ENCODE measurements around the gene ANO9.

Gene ANO9

GRCh38 chr11:454043-454442 lies 12.2 kb upstream of the ANO9 start:
- H3K4me3 ChIP-seq (ENCODE audit: low read depth, low read length) = no peak overlapping the region
- no peak for DNase-seq (ENCODE audit: low read depth, low spot score)
- no peak for TF ChIP-seq CTCF (IDR thresholded peaks at IDR 0.05; ENCODE audit: low read depth, low read length)
- in situ Hi-C loops (cut with HindIII; ENCODE audit: low sequenced_read_pairs) = no loop called here

GRCh38 chr11:453564-453963 lies 11.8 kb upstream of the ANO9 start:
- in situ Hi-C loops (cut with HindIII; ENCODE audit: low sequenced_read_pairs) = no loop called here
- no peak for DNase-seq (ENCODE audit: low read depth, low spot score)
- no peak for TF ChIP-seq CTCF (IDR thresholded peaks at IDR 0.05; ENCODE audit: low read depth, low read length)
- no peak overlapping the region for H3K4me3 ChIP-seq (ENCODE audit: low read depth, low read length)

DNA sequence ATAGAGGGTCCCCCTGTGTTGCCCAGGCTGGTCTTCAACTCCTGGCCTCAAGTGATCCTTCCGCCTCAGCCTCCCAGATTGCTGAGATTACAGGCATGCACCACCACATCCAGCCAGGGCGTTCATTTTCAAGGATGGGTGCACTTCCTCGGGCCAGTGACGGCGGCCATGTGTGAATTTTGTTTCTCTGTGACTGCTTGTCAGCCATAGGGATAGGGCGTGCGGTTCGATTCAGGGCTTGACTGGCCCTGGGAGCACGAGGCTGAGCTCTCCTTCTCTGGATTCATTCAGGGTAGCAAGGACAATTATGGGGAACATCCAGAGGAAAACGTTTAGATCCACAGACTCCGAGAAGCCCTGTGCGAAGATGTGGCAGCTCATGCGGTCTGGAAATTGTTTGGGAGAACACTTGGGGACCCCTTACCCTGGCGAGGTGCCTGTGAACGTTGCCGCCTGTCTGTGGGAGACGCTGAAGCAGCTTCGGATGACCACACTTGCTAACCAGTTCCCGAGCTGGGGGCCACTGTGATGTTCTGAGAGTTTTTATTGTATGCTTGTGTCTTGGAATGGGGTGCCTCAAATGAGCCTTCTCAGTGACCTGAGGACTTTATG lies 11.2 kb upstream of the ANO9 start:
- in situ Hi-C loops (cut with HindIII; ENCODE audit: low sequenced_read_pairs) = no loop called here
- no peak for DNase-seq (ENCODE audit: low read depth, low spot score)
- no peak overlapping the region for H3K4me3 ChIP-seq (ENCODE audit: low read depth, low read length)
- TF ChIP-seq CTCF (IDR thresholded peaks at IDR 0.05; ENCODE audit: low read depth, low read length) = no peak

DNA sequence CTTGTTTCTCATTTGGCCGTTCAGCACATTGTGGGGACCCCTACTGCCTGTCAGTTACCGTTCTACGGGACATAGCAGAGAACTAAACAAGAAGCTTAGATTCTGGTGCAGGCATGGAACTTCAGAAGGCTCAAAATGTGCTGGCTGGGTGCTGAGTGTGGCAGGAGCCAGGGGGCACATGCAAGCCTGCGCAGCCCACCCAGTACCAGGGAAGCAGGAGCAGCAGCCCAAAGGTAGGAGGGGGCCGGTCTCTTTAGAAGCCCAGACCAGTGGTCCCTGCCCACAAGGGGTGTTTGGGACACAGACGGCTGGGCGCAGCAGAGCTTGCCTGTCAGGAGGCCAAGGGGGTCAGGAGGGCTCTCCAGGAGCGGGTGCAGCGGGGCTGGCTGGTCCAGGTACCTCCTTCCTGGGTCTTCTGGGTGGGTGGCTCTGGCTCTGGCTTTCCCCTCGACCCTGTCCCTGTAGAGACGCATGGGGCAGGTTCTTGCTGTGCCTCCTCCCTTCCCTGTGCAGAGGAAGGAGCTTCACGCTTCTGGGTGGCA lies 10.5 kb upstream of the ANO9 start:
- no peak for DNase-seq (ENCODE audit: low read depth, low spot score)
- H3K4me3 ChIP-seq (ENCODE audit: low read depth, low read length) = no peak overlapping the region
- in situ Hi-C loops (cut with HindIII; ENCODE audit: low sequenced_read_pairs) = no loop called here
- TF ChIP-seq CTCF (IDR thresholded peaks at IDR 0.05; ENCODE audit: low read depth, low read length) = no peak

DNA sequence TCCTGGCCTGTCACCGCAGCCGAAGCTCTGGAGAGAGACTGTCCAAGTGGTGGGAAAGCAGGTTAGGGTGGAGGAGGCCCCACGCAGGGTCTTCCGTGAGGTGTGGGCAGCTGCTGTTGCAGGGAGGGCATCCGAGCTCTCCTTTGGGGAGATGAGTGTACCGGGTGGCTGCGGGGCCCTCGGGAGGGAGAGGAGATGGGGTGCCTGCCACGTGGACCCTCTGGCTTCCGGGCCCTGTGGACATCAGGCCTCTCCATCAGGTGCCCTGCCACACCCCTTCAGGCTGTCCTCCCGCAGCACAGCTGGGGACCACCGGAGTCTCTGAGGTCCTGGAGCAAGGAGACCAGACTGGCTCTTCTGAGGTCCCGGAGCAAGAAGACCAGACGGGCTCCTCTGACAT lies 9.9 kb upstream of the ANO9 start:
- H3K4me3 ChIP-seq (ENCODE audit: low read depth, low read length) = peak overlapping the region; percentile 68
- TF ChIP-seq CTCF (IDR thresholded peaks at IDR 0.05; ENCODE audit: low read depth, low read length) = no peak
- DNase-seq (ENCODE audit: low read depth, low spot score) = no peak
- in situ Hi-C loops (cut with HindIII; ENCODE audit: low sequenced_read_pairs) = no loop called here

GRCh38 chr11:450809-451451 lies 9.1 kb upstream of the ANO9 start:
- peak; percentile 56 for DNase-seq (ENCODE audit: low read depth, low spot score)
- TF ChIP-seq CTCF (IDR thresholded peaks at IDR 0.05; ENCODE audit: low read depth, low read length) = peak; percentile 17
- in situ Hi-C loops (cut with HindIII; ENCODE audit: low sequenced_read_pairs) = no loop called here
- peak overlapping the region; percentile 68 for H3K4me3 ChIP-seq (ENCODE audit: low read depth, low read length)

Data from astrocyte of the spinal cord (primary cell).